ENCODE results near the gene RNF212. TPM values are rescaled to one million over a fixed set of nuclear protein-coding genes. Genes with fewer than 3 reads are reported as not detected.

Gene RNF212, protein sequence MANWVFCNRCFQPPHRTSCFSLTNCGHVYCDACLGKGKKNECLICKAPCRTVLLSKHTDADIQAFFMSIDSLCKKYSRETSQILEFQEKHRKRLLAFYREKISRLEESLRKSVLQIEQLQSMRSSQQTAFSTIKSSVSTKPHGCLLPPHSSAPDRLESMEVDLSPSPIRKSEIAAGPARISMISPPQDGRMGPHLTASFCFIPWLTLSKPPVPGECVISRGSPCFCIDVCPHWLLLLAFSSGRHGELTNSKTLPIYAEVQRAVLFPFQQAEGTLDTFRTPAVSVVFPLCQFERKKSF
- 0.39 and 3.2 TPM in 2 replicates for polyA plus RNA-seq

GRCh38 chr4:1113311-1114009 lies at the start of gene RNF212:
Gene RNF212, minus strand, starts transcription at chr4:1113564. Its CDS starts 100 bp downstream, at chr4:1113464.

Other genes starting within 250 kb of the RNF212 start
- gene GAK, start 181.2 kb downstream of the RNF212 start, polyA plus RNA-seq, result 4.9 and 6.9 TPM in 2 replicates
- 9.4 and 9.9 TPM in 2 replicates for gene TMEM175, start 181.1 kb downstream of the RNF212 start, polyA plus RNA-seq
- gene DGKQ, start 140.0 kb downstream of the RNF212 start, polyA plus RNA-seq, result 0.47 and 0.91 TPM in 2 replicates
- 0.25 and 0.30 TPM in 2 replicates for gene IDUA, start 126.5 kb downstream of the RNF212 start, polyA plus RNA-seq
- gene SLC26A1, start 120.2 kb downstream of the RNF212 start, polyA plus RNA-seq, result 1.3 TPM in 1 of 2 replicates, not detected in the other
- 0.74 and 0.75 TPM in 2 replicates for gene FGFRL1, start 101.9 kb downstream of the RNF212 start, polyA plus RNA-seq
- not detected in 2 replicates for gene SPON2, start 59.0 kb upstream of the RNF212 start, polyA plus RNA-seq
- 65.4 and 66.2 TPM in 2 replicates for gene CTBP1, start 135.6 kb upstream of the RNF212 start, polyA plus RNA-seq
- gene MAEA, start 176.3 kb upstream of the RNF212 start, polyA plus RNA-seq, result 11.3 and 19.0 TPM in 2 replicates
- gene UVSSA, start 233.6 kb upstream of the RNF212 start, polyA plus RNA-seq, result 0.48 and 0.54 TPM in 2 replicates